Suprapubic skin (tissue), 3 donors: ENCODE data around the gene HOXA5.

Experiments
- CTCF ChIP-seq, 2 donors: fragments of 200-600 bp in 1 of 2; fragments of 450-650 bp in 1 of 2; sonication (generic) in 1 of 2; IDR thresholded peaks; one replicate each; pipeline ENCODE4 v1.5.1; 2016 to 2019; ENCODE audit warnings: antibody characterized with exemption in 2 of 2, mild to moderate bottlenecking in 1 of 2, moderate library complexity in 1 of 2
- POLR2AphosphoS5 ChIP-seq, 3 donors: sonication (generic); formaldehyde crosslinking; IDR thresholded peaks; one replicate each; pipeline ENCODE4 v1.6.1; 2017; ENCODE audit warnings: antibody characterized with exemption in 3 of 3

GRCh38 chr7:27118580-27118979, 24.9 kb downstream of the HOXA5 start:
- TF ChIP-seq POLR2AphosphoS5 (IDR thresholded peaks at IDR 0.05) (no peak), CTCF (IDR thresholded peaks at IDR 0.05) (no peak)
